Urothelium cell line (cell line): ENCODE measurements around the gene KERA.
"Not testable (repeated sequence)": the region's sequence is repeated elsewhere in the genome, so short reads cannot be mapped to it uniquely, and the experiment has no call there.

Experiments used
- DNase-seq: peaks from one replicate; pipeline ENCODE4 v3.0.0; 2011; ENCODE audit warnings: low spot score, mixed read lengths
- FAIRE-seq: peaks from 2 replicates; lab custom pipeline; 2011; peaks lifted over from hg19 to GRCh38; lab: Jason Lieb, UNC

KERA gene, protein sequence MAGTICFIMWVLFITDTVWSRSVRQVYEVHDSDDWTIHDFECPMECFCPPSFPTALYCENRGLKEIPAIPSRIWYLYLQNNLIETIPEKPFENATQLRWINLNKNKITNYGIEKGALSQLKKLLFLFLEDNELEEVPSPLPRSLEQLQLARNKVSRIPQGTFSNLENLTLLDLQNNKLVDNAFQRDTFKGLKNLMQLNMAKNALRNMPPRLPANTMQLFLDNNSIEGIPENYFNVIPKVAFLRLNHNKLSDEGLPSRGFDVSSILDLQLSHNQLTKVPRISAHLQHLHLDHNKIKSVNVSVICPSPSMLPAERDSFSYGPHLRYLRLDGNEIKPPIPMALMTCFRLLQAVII

DNA sequence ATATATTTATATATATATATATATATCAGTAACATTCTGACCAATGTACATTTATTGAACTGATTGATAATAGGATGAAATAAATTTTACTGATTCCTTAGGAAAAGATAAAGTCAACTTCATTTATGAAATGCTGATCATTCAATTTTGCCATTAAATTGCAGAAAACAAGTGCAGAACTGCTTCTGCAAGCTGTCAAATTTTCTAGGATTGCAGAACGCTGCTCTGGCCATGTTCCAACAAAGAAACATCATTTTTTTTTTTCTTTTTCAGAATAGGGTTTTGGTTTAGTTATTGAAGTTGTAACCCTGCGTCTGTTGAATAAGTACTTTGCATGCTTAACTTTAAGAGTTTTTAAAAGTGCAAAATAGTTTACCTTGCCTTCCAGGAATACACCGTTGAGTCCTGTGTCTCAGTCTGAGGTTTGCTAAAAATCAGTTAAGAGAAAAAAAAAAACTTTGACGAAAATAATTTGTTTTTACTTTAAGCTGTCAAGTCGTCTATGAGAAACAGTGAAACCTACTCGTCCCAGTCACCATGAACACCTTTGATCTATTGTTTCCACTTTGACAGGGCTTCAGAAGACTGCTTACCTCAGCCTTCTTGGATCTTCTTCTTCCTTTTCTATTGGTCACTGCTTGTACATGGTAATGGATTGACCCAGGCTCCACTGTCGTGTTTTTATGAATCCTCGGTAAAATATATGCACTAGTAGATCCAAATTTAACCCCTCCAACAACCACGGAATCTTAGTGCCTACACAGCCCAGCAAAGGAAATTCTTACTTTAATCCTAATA is at the start of gene KERA:
TSS of gene KERA (minus strand) at position 657 of the 798 bp plus-strand sequence. CDS start 1,743 bp downstream, outside the sequence.
- FAIRE-seq, result no peak
- no peak for DNase-seq

DNA sequence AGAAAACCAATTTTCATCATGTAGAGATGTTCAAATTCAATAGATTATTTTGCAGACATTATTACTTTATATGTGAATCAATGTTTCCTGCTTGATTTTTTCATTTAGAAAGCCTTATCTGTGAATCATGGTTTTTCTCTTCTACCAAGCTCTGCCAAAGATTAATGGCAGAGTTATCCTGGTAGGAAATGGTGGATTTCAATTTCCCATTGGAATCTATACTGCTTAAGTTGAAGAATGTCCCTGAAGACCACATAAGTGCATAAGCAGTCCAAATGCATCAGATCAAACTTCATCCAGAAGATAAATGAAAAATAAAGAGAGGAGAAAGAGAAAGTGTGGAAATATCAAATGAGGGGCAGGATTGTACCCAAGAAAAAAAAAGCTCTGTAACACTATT is 48.5 kb upstream of the KERA start:
- no peak for DNase-seq
- no peak for FAIRE-seq

DNA sequence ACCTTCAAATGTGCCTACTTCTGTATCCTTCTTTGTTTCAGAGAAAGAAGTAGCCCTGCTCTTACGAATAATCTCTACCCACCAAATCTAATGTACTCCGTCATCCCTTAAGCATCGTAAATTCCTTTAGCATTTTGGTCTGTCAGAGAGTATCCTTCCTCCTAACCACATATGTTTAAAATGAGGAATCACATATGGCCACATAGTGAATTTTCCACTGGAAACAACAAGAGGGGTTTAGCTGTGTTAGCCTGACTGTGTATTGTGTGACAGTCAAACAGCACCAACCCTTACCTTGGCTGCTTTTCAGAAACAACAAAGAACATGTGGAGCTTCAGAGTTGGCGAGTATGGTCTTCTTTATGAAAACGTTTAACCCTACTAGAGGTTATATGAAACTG is 48.0 kb upstream of the KERA start:
- no peak for FAIRE-seq
- no peak for DNase-seq

DNA sequence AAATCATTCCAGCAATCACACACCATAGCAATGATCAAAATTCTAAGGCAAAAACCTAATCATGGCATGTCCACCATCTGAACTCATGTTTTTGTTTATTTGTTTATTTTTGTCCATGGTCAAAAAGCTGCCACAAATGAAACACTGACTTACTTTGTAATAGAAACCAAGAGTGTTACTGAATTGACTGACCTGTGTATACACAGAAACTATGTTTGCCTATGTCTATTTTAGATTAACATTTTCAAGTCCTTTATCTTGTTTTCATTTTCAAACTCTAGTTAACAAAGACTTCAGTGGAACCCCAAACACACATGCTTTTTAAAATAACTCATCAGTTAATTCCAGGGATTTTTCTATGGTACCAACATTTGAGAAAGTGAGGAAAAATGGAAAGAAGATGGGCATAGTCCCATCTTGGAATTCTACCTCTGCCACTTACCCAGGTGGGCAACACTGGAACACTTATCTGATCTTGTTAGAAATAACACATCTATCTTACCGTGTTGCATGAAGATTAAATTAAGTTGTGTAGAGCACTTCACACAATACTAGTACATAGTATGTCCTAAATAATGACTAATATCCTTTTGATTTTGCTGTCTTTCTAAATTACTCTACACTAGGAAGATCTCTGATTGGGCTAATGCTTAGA is 47.1 kb upstream of the KERA start:
- no peak for DNase-seq
- no peak for FAIRE-seq

DNA sequence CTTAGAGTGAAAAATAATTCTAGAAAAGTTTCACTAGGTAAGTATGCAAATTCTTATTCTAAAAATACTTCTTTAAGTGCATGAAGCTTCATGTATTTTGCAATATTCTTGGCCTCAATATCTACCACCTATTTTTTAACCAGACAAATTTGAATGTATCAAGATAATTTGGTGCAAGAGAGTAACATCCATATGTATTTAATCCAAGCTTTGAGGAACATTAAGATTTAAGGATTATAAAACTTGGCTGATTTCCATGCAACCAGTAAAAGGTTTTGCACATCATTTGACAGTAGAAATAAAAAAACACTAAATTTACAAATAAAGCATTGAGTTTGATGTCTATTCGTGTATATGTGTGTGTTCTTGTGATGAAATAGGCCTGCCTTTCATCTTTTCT is 45.8 kb upstream of the KERA start:
- no peak for FAIRE-seq
- no peak for DNase-seq

DNA sequence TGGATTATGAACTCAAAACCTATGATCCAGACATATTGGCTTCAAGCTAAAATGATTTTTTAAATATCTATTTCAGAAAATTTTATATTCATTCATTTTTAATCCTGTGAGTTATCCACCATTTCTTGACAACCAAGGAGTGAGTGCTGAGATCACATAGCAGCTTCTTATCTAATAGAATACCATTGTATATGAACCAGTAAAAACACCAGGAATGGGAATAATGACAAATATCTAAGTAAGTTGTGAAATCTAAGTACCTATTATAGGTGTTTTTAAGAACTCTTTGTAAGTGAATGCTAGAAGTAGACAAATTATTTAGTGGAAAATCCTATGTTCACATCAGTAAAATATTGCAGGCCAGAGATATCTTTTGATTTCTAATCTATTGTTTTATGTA is 45.3 kb upstream of the KERA start:
- FAIRE-seq, result no peak
- DNase-seq, result no peak

DNA sequence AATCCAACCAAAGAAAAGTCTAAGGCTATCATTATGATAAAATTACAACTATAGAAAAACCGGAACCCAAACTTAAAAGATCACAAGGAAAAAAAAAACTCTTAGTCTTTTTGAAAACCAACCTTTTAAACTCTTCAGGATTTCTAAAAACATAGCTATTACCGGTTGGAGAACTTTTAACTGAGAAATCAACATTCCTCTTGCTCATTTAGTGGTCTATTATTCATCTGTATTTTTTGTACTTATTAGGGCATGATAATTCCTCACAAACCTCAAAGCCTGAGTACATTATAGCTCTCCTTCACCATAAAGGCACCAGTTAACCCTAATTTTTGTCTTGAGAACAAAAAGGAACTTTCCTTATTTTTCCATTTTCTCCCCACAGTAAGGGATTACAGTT is 43.1 kb upstream of the KERA start:
- no peak for DNase-seq
- no peak for FAIRE-seq

DNA sequence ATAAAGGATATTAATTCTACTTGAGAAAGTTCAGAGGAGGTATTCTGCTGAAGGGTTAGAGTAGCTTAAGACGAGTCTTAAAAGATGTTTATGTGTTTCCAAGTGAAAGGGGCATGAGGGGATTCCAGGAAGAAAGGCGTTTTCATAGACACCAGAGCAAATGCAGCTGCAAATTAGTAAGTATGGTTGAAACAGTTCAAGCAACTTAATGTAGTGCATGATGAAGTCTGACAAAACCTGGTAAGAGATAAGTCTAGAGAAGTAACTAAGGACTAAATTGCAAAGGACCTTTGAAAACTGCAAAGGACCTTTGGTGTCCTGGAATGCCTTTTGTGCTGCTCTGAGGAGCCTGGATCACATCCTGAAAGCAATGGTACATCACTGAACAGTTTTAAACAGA is 42.0 kb upstream of the KERA start:
- FAIRE-seq (no peak), DNase-seq (no peak)

DNA sequence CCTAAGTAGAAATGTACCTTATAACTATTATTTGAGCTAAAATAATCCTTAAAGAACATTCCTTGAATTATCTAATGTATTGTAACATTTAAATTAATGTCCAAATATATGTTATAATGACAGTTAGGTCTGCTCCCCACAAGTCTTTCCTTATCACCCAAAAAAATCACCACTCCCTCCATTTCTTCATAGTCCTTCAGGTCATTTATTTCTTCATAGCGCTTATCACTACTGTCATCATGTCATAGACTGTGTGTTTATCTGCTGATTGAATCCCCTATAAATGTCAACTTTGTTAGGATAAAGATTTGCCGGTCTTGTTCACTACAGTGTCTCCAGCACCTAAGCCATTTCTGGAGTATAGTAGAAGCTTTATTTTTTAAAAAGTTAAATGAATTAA is 41.5 kb upstream of the KERA start:
- no peak for DNase-seq
- no peak for FAIRE-seq

DNA sequence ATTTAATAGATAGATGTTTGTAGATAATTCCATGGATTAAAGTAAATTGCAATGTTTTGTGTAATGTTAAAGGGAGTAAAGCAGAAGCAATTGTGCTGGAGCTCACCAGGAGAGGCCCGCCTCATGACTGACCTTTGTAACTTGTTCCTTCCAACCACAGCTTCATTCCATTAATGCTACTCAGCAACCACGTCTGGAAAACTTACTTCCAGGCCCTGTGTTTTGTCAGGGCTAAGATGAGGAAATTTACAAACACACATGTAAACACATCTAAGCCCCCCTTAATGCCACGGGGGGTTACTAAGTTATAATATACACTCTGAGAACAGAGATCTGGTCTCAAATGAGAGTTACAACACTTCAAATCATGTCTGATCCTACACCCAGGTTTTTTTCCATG is 41.1 kb upstream of the KERA start:
- FAIRE-seq (no peak), DNase-seq (peak; percentile 47)

DNA sequence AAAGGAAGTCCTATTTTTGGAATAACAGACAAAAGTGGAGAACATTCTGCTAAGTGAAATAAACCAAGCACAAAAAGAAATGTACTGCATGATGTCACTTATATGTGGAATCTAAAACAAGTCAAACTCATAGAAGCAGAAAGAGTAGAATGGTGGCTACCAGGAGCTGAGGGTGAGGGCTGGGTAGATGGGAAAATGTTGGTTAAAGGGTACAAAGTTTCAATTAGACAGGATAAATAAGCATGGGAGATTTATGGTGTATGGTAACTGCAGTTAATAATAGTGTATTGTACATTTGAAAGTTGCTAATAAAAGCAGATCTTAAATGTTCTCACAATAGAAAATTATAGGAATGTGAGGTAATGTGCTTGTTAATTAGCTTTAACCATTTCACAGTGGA is 40.6 kb upstream of the KERA start:
- no peak for FAIRE-seq
- DNase-seq, result no peak

DNA sequence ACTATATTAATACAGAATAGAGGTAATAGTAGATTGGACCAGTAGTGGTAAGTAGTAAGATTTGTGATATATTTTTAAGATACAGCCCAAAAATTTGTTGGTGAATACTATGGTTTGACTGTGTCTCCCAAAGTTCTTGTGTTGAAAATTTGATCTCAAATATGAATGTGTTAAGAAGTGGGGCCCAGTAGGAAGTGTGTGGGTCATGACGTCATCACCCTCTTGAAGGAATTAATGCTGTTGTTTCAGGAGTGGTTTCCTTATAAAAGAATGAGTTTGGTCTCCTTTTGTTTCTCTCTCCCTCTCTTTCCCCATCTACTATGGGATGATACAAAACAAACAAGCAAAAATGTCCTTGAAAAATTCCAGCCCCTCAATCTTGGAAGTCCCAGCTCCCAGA is 37.1 kb upstream of the KERA start:
- FAIRE-seq, result no peak
- DNase-seq, result no peak

DNA sequence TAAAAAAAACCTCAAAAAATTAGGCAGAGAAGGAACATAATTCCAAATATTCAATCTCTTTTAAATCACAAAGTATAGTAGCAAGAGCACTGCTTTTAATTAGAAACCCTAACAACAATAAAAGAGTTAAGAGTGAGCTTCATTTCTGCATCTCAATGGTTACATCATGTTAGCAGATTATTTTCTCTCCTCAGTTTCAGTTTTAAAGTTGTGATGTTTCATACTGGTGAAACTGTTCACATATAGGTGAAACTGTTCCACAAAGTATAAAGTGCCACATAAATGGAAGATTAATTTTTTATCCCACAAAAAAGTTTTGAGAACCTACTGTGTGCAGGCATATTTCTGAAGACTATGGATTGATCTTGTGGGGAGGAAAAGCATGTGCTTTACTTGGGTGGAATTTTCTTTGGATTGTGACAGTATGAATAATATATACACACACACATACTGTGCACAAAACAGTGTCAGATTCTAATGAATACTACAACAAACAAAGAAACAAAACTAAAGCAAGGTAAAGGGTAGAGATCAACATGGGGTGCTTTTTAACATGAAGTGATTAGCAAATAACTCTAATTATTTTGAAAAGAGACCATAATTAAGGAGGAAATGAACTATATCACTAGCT is 36.3 kb upstream of the KERA start:
- DNase-seq, result no peak
- FAIRE-seq, result no peak

DNA sequence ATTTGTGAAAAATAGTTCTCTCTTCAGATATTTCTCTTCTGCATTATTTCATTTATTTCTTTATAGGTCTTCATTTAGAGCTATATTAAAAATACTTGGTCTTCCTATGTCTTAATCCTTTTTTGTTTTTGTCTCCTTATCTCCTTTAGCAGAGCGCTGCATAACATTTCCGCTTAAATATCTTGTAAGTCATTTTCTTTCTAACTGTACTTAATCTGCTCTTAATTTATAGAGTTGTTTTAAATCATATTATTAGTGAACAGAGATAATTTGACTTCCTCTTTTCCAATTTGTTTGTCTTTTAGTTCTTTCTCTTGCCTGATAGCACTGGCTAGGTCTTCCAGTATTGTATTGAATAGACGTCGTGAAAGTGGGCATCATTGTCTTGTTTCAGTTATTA is 35.5 kb upstream of the KERA start:
- DNase-seq, result no peak
- FAIRE-seq, result no peak

DNA sequence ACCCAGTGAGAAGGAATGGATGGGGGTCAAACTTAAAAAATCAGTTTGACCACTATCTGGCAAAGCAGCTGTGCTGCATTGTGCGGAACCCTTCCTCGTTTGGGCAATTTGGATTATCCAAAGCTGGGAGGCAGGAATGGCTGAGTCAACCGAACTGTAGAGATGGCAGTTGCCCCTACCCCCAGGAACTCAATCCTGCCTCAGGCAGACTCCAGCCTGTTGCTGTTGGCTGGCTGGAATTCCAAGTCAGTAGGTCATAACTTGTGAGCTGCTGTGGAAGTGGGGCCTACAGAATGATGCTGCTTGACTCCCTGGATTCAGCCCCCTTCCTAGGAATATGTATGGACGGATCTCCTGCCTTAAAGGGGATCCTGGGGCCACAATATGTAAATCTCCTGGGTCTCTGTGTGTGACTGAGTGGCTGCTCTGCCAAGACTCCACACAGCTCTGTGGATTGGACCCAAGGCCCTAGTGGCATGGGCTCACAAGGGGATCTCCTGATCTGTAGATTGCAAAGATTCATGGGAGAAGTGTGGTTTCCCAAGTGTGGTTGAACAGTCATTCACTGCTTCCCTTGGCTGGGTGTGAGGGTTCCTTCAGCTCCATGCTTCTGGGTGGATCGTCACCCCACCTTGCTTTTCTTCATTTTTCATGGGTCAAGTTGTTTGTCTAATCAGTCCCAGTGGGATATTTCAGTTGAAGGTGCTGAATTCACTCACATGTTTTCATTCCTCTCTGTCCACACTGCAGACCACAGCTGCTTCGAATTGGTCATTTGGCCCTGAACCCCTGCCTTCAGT is 34.3 kb upstream of the KERA start:
- FAIRE-seq (no peak), DNase-seq (no peak)

DNA sequence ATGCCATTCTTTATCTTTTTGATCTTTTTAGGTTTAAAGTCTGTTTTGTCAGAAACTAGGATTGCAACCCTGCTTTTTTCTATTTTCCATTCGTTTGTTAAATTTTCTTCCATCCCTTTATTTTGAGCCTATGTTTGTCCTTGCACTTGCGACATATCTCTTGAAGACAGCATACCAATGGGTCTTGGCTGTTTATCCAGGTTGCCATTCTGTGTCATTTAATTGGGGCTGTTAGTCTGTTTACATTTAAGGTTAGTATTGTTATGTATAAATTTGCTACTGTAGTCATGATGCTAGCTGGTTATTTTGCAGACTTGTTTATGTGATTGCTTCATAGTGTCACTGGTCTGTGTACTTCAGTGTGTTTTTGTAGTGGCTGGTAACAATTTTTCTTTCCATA is 32.1 kb upstream of the KERA start:
- DNase-seq, FAIRE-seq: not testable (repeated sequence)

DNA sequence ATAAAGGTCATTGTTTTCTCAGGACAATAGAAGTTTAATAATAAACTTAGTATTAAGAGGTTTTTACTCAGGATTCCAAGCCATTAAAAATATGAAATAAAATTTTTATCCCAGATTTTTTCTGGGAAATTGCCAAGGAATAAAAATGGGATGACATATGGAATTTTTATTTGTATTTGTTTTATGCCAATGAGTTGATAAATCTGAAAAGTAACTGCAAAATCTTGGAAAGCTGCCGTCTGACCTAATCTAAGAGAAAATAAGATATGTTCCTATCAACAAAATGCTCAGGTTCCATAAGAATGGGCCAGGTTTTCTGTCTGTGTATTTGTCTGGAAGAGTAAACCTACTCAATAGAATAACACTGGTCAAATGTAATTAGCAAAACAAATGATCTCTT is 22.2 kb upstream of the KERA start:
- FAIRE-seq (no peak), DNase-seq (no peak)

DNA sequence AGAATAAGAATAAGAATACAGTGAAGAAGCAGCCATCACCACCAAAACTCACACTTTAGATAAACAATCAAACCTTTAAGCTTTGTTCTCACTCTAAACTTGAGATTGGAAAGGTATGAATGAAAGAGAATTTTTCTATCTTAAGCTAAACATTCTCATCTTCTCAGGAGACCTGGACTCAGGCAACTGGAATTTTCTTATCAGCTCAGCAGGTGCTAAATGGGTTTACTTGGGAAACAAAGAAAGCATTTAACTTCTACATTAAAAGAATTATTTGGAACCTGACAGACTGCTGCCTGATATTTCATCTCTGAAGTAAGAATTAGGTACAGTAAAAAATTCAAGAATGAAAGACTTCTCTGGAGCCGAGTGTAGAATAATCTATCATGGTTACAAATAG is 20.7 kb upstream of the KERA start:
- no peak for FAIRE-seq
- DNase-seq, result no peak

DNA sequence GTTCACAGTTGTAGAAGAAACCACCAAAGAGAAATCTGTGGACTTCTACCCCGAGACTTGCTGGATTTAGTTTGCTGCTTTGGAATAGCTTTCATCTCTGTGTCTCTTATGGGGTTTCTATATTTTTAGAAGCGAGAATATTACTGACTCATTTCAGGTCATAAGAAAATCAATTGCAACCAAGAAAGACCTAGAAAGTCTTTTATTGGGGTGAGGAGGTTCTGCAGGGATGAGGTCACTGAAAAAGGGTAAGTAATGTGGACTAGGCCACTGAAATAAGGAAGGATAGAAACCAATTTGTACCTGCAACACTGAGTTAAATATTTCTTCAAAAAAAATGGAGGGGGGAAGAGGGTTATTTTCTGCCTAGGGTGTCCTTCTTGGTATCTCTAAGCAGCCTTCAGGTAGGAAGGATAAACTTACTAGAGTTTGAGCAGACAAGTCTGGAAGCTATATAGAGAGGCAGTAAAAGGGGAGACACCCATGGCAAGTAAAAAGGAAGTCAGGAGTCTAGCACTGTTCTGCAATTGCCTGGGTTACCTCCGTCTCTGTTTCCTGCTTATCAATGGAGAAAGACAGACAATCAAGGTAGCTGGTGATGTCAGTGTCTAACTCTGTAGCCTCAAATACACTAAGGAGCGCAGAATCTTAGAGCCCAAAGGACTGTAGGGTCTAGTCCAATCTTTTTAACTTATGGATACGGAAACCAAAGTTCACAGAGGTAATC is 19.6 kb upstream of the KERA start:
- no peak for DNase-seq
- no peak for FAIRE-seq

DNA sequence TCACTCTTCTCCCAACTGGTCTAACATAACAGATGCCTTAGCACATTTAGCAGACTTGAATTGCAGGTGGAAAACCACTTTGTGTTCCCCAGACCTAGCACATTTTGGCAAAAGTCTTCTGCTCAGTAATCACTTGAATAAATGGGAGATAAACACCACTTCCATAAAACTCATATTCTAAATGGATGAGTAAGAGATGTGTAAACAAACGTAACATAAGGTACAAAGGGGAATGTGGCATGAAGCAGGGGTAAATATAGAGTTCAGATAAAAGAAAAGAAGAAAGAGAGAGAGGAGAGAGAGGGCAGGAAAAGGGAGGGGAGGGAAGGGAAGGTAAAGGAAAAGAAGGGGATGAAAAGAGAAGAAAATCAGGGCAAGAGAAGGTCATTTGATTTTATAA is 17.0 kb upstream of the KERA start:
- FAIRE-seq (no peak), DNase-seq (no peak)
